Esophagus squamous epithelium (tissue), 5 donors: ENCODE data around the gene TMEM126A. TPM values are rescaled to one million over a fixed set of nuclear protein-coding genes. Genes with fewer than 3 reads are reported as not detected.

ENCODE experiments used
- DNase-seq: peaks from one replicate; lab custom pipeline; 2025; lab: John Stamatoyannopoulos, UW
- H3K27ac ChIP-seq, 4 donors: fragments of 200-600 bp; sonication (generic); one replicate each; pipeline ENCODE4 v1.5.1; 2016 to 2019; ENCODE audit warnings: mild to moderate bottlenecking in 1 of 4
- H3K27me3 ChIP-seq, 4 donors: fragments of 200-600 bp; sonication (generic); 1 replicate in 3 of 4; 2 replicates in 1 of 4; pipeline versions ENCODE4 v1.5.1 to v1.6.0; 2017 to 2021; ENCODE audit warnings: antibody characterized with exemption in 1 of 4
- H3K36me3 ChIP-seq, 3 donors: fragments of 200-600 bp; sonication (generic); one replicate each; pipeline ENCODE4 v1.5.1; 2016 to 2019
- H3K4me1 ChIP-seq, 3 donors: fragments of 200-600 bp; sonication (generic); one replicate each; pipeline ENCODE4 v1.5.1; 2017 to 2019
- H3K4me3 ChIP-seq, 4 donors: fragments of 200-600 bp; sonication (generic); 1 replicate in 3 of 4; 2 replicates in 1 of 4; pipeline ENCODE4 v1.5.1; 2016 to 2019; ENCODE audit warnings: mild to moderate bottlenecking in 2 of 4, moderate library complexity in 1 of 4
- H3K9me3 ChIP-seq, 3 donors: fragments of 200-600 bp; sonication (generic); one replicate each; pipeline ENCODE4 v1.5.1; 2016 to 2019
- CTCF ChIP-seq, 6 experiments: fragments of 450-650 bp in 4 of 6; fragments of 200-600 bp in 2 of 6; sonication (generic) in 2 of 6; IDR thresholded peaks; one replicate each; pipeline ENCODE4 v1.5.1; 2016 to 2019; ENCODE audit warnings: antibody characterized with exemption in 6 of 6, mild to moderate bottlenecking in 4 of 6, moderate library complexity in 4 of 6
- POLR2A ChIP-seq, 4 donors: fragments of 450-650 bp; IDR thresholded peaks; one replicate each; pipeline ENCODE4 v1.6.1; 2017; ENCODE audit warnings: antibody characterized with exemption in 4 of 4, mild to moderate bottlenecking in 4 of 4, moderate library complexity in 3 of 4
- WGBS, 2 donors: methylation state at CpG; one replicate each; pipeline ENCODE4 v1.1.5; 2018; 5-methylcytosine and 5-hydroxymethylcytosine counted together
- intact Hi-C: fragments of 100-400 bp; cut with DNase I; formaldehyde crosslinking; loops from one replicate; pipeline ENCODE4 v1.15.0; 2022
- total RNA-seq, 4 donors: library from RNA; depleted of rRNA; stranded (reverse); fragments of >200 nt; gene quantifications; one replicate each; pipeline ENCODE4 v1.1.0, GENCODE V29; 2016
- donor health status: DM: yes; HTN: yes; CAD: no.

The TMEM126A gene
- total RNA-seq, 4 donors from 2014 or later = 6.8 to 38.3 (median 25.7) TPM

GRCh38 chr11:85679576-85679975, 31.8 kb downstream of the TMEM126A start:
- Histone ChIP-seq H3K4me1 (peaks cover 0 to 21% (median 5%) of the 10 kb centered on the region in 3 donors), H3K36me3 (no peaks in the 10 kb centered on the region), H3K9me3 (no peaks in the 10 kb centered on the region), H3K27ac (no peak overlapping the region), H3K27me3 (no peaks in the 10 kb centered on the region), H3K4me3 (no peak overlapping the region)
- intact Hi-C loops = no loop called here
- TF ChIP-seq POLR2A (IDR thresholded peaks at IDR 0.05) (no peak), CTCF (IDR thresholded peaks at IDR 0.05) (no peak)
- no peak for DNase-seq
- WGBS, 2 donors = 49 to 73% methylated on average over 4 of the region's 4 CpGs

GRCh38 chr11:85680897-85681296, 33.1 kb downstream of the TMEM126A start:
- WGBS, 2 donors = 64% methylated on average over 1 of the region's 1 CpG; no CpG with 5 or more reads in 1 of the 2 donors
- Histone ChIP-seq H3K27me3 (no peaks in the 10 kb centered on the region), H3K9me3 (no peaks in the 10 kb centered on the region), H3K4me3 (no peak overlapping the region), H3K27ac (no peak overlapping the region), H3K4me1 (peaks cover 0 to 31% (median 13%) of the 10 kb centered on the region in 3 donors), H3K36me3 (no peaks in the 10 kb centered on the region)
- DNase-seq = no peak
- no peak for TF ChIP-seq CTCF (IDR thresholded peaks at IDR 0.05)
- TF ChIP-seq POLR2A (IDR thresholded peaks at IDR 0.05) = no peak
- intact Hi-C loops = no loop called here

- no peaks in the 10 kb centered on the region for H3K27me3 ChIP-seq
- no peak for TF ChIP-seq POLR2A (IDR thresholded peaks at IDR 0.05)
- TF ChIP-seq CTCF (IDR thresholded peaks at IDR 0.05) = no peak
- 18 to 36% methylated on average over 17 to 22 of the region's 43 CpGs for WGBS, 2 donors
- H3K4me1 ChIP-seq = peaks cover 0 to 36% (median 13%) of the 10 kb centered on the region in 3 donors
- peak overlapping the region; percentile 35 to 62 (median 56) for H3K4me3 ChIP-seq
- no peaks in the 10 kb centered on the region for H3K36me3 ChIP-seq
- no peaks in the 10 kb centered on the region for H3K9me3 ChIP-seq
- H3K27ac ChIP-seq = peak overlapping the region in 3 of 4 donors; percentile 20 to 57 (median 46)
- no peak for DNase-seq
- intact Hi-C loops = no loop called here
Measured at GRCh38 chr11:85682330-85683305, 34.9 kb downstream of the TMEM126A start.

GRCh38 chr11:85685125-85685819, 37.5 kb downstream of the TMEM126A start:
- Histone ChIP-seq H3K36me3 (no peaks in the 10 kb centered on the region), H3K9me3 (no peaks in the 10 kb centered on the region), H3K4me3 (peak overlapping the region in 3 of 4 donors; percentile 21 to 60 (median 28)), H3K4me1 (peaks cover 0 to 36% (median 13%) of the 10 kb centered on the region in 3 donors), H3K27ac (peak overlapping the region; percentile 9 to 77 (median 60)), H3K27me3 (no peaks in the 10 kb centered on the region)
- no peak for TF ChIP-seq CTCF (IDR thresholded peaks at IDR 0.05)
- TF ChIP-seq POLR2A (IDR thresholded peaks at IDR 0.05) = no peak
- no peak for DNase-seq
- 67 to 81% methylated on average over 15 of the region's 15 CpGs for WGBS, 2 donors
- intact Hi-C loops = no loop called here
